Mucosa of descending colon (tissue), 3 donors: ENCODE measurements around the gene TRIM14. TPM values are rescaled to one million over a fixed set of nuclear protein-coding genes. Genes with fewer than 3 reads are reported as not detected.
"Not testable (repeated sequence)": the region's sequence is repeated elsewhere in the genome, so short reads cannot be mapped to it uniquely, and the experiment has no call there.

ENCODE experiments used
- ATAC-seq: fragments of 200-7000 bp; cut with Tn5 transposase; one replicate; pipeline ENCODE4 v1.9.1; 2020; ENCODE audit warnings: mild to moderate bottlenecking, moderate library complexity
- DNase-seq, 3 donors: peaks; one replicate each; pipeline ENCODE4 v3.0.0-alpha.2; 2020
- H3K36me3 ChIP-seq: fragments of 200-600 bp; one replicate; pipeline ENCODE4 v1.8.0; 2021; ENCODE audit warnings: low read depth, mild to moderate bottlenecking
- H3K4me1 ChIP-seq: fragments of 200-600 bp; one replicate; pipeline ENCODE4 v1.8.0; 2021; ENCODE audit warnings: low read depth, mild to moderate bottlenecking
- H3K4me3 ChIP-seq: fragments of 200-600 bp; one replicate; pipeline ENCODE4 v1.8.0; 2021; ENCODE audit warnings: mild to moderate bottlenecking
- H3K9me3 ChIP-seq: fragments of 200-600 bp; one replicate; pipeline ENCODE4 v1.8.0; 2021; ENCODE audit warnings: mild to moderate bottlenecking
- CTCF ChIP-seq: fragments of 200-600 bp; IDR thresholded peaks from one replicate; pipeline ENCODE4 v1.8.0; 2022; ENCODE audit warnings: antibody characterized with exemption, mild to moderate bottlenecking
- intact Hi-C, 2 donors: fragments of 100-400 bp; cut with DNase I in 1 of 2; cut with micrococcal nuclease in 1 of 2; formaldehyde crosslinking; loops; one replicate each; pipeline versions ENCODE4 v1.11.0 to v1.11.1; 2022; cut with DNase I, micrococcal nuclease
- total RNA-seq, 3 donors: library from RNA; stranded (reverse); fragmentation: NEBNext Ultra II Directional in 2 of 3; extraction: Animal tissue kit (Norgen Biotek cat#: 25700) in 2 of 3; gene quantifications; one replicate each; pipeline versions ENCODE4 v1.2.1 to v1.2.4, GENCODE V29; 2021 to 2023
- donor health status: DM: no; HTN: no; CAD: no; lungs with moderate emphysema.
- donor health status: DM: no; HTN: no; CAD: no.
- donor health status: DM: no; HTN: yes; CAD: no.

Gene TRIM14
- total RNA-seq, 3 donors from 2014 or later: 44.9 to 67.2 (median 55.6) TPM

GRCh38 chr9:98081477-98082219 lies 37.4 kb downstream of the TRIM14 start:
- DNase-seq (no peak), ATAC-seq (peak; percentile 78)
- no peak for TF ChIP-seq CTCF
- Histone ChIP-seq H3K9me3 (no peaks in the 10 kb centered on the region), H3K4me3 (no peak overlapping the region), H3K36me3 (peaks cover 4% of the 10 kb centered on the region), H3K4me1 (peaks cover 27% of the 10 kb centered on the region)
- intact Hi-C loops: no loop called here

GRCh38 chr9:98080780-98081179 lies 38.2 kb downstream of the TRIM14 start:
- H3K4me3 ChIP-seq: no peak overlapping the region
- ATAC-seq: no peak
- H3K9me3 ChIP-seq: no peaks in the 10 kb centered on the region
- no peak for DNase-seq
- H3K4me1 ChIP-seq: peaks cover 29% of the 10 kb centered on the region
- intact Hi-C loops: no loop called here
- H3K36me3 ChIP-seq: peaks cover 4% of the 10 kb centered on the region
- no peak for TF ChIP-seq CTCF

DNA sequence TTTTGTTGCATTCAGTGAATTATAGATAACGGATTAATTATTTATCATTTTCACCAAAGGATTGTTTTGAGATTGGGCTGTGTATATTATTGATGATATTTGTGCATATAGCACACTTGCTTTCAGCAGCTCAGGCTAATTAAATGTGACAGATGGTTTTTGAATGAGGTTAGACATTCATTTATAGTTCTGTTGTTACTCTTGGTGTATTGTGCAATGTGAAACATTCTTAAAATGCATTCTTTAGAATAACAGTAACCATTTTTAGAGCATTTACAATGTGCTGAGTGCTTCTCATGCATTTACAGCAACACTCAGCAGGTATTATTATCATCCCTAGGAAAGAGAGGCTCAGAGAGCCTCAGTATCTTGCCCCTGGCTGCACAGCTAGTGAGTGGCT lies 38.7 kb downstream of the TRIM14 start:
- TF ChIP-seq CTCF: no peak
- Histone ChIP-seq H3K9me3 (no peaks in the 10 kb centered on the region), H3K36me3 (peaks cover 4% of the 10 kb centered on the region), H3K4me1 (peaks cover 32% of the 10 kb centered on the region), H3K4me3 (no peak overlapping the region)
- intact Hi-C loops: no loop called here
- no peak for ATAC-seq
- no peak for DNase-seq

DNA sequence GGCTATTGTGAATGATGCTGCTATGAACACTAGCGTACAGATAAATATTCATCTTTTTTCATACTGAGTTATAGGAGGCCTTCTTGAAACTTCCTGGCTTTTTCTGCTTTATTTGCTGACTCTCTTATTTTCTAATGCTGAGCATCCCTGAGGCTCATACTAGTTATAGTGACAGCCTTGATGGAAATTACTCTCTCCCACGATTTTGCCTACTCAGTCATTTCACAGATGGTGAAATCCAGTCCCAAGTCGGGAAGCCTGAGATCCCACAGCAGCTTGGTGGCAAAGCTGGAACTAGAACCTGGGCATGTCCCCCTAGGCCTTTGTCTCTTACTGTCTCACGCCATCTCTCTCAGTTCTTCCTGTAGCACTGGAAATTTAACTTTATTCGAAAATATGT lies 40.1 kb downstream of the TRIM14 start:
- TF ChIP-seq CTCF: no peak
- intact Hi-C loops: loop anchor here in 1 of 2 donors (10.0 kb wide), 1 partner anchor 176 kb away; the partner anchor contains the start of gene TBC1D2
- no peaks in the 10 kb centered on the region for H3K9me3 ChIP-seq
- H3K4me1 ChIP-seq: peaks cover 46% of the 10 kb centered on the region
- peaks cover 4% of the 10 kb centered on the region for H3K36me3 ChIP-seq
- H3K4me3 ChIP-seq: no peak overlapping the region
- no peak for ATAC-seq
- no peak for DNase-seq

GRCh38 chr9:98076514-98076890 lies 42.5 kb downstream of the TRIM14 start:
- H3K4me3 ChIP-seq, H3K36me3 ChIP-seq, DNase-seq, ATAC-seq, H3K9me3 ChIP-seq: not testable (repeated sequence)
- peaks cover 51% of the 10 kb centered on the region for H3K4me1 ChIP-seq
- intact Hi-C loops: loop anchor here in 1 of 2 donors (10.0 kb wide), 1 partner anchor 178 kb away; the partner anchor contains the start of gene TBC1D2

GRCh38 chr9:98075332-98075805 lies 43.7 kb downstream of the TRIM14 start:
- Histone ChIP-seq H3K36me3 (peaks cover 2% of the 10 kb centered on the region), H3K4me1 (peaks cover 51% of the 10 kb centered on the region), H3K4me3 (no peak overlapping the region), H3K9me3 (no peaks in the 10 kb centered on the region)
- ATAC-seq: no peak
- intact Hi-C loops: loop anchor here in 1 of 2 donors (10.0 kb wide), 1 partner anchor 179 kb away; the partner anchor contains the start of gene TBC1D2
- TF ChIP-seq CTCF: no peak
- DNase-seq: no peak
